Body of pancreas (tissue), 4 donors: ENCODE measurements around the gene NR3C1.

Experiments
- POLR2A ChIP-seq, 3 donors: fragments of 450-650 bp; IDR thresholded peaks; one replicate each; pipeline ENCODE4 v1.6.1; 2016; ENCODE audit warnings: antibody characterized with exemption in 3 of 3, mild to moderate bottlenecking in 2 of 3
- TF ChIP-seq, protein P1 (sequence below), 7 experiments: fragments of 450-650 bp in 4 of 7; fragments of 200-600 bp in 3 of 7; sonication (generic) in 3 of 7; IDR thresholded peaks; one replicate each; pipeline ENCODE4 v1.5.1; 2016 to 2019; ENCODE audit warnings: antibody characterized with exemption in 7 of 7

GRCh38 chr5:143405063-143405848, 1.8 kb upstream of the NR3C1 start:
- TF ChIP-seq POLR2A (IDR thresholded peaks at IDR 0.05) = peak; percentile 40 to 83 (median 81)
- TF ChIP-seq, protein P1, sequence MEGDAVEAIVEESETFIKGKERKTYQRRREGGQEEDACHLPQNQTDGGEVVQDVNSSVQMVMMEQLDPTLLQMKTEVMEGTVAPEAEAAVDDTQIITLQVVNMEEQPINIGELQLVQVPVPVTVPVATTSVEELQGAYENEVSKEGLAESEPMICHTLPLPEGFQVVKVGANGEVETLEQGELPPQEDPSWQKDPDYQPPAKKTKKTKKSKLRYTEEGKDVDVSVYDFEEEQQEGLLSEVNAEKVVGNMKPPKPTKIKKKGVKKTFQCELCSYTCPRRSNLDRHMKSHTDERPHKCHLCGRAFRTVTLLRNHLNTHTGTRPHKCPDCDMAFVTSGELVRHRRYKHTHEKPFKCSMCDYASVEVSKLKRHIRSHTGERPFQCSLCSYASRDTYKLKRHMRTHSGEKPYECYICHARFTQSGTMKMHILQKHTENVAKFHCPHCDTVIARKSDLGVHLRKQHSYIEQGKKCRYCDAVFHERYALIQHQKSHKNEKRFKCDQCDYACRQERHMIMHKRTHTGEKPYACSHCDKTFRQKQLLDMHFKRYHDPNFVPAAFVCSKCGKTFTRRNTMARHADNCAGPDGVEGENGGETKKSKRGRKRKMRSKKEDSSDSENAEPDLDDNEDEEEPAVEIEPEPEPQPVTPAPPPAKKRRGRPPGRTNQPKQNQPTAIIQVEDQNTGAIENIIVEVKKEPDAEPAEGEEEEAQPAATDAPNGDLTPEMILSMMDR (IDR thresholded peaks at IDR 0.05) = peak in 3 of 7 experiments; percentile 9 to 34 (median 29)
